Stimulated activated naive CD8-positive, alpha-beta T cell treated with anti-CD3 and anti-CD28 coated beads, Interleukin-15, Interleukin-2, amounts not matched to agents 100 ng/mL and 50 ng/mL, for 24 hours (primary cell): ENCODE data around the gene ANKRA2.
A peak's percentile ranks its signal among the peaks of the same experiment; 100 is the strongest.
"Not testable (repeated sequence)": the region's sequence is repeated elsewhere in the genome, so short reads cannot be mapped to it uniquely, and the experiment has no call there.

Experiments used
- H3K27ac Mint-ChIP-seq: one replicate; pipeline ENCODE4 v1.8.0; 2021; ENCODE audit warnings: mild to moderate bottlenecking, mixed read lengths
- H3K27me3 Mint-ChIP-seq: one replicate; pipeline ENCODE4 v1.8.0; 2021; ENCODE audit warnings: mixed read lengths
- H3K36me3 Mint-ChIP-seq: one replicate; pipeline ENCODE4 v1.8.0; 2021; ENCODE audit warnings: low read depth, mixed read lengths
- H3K4me1 Mint-ChIP-seq: one replicate; pipeline ENCODE4 v1.8.0; 2021; ENCODE audit warnings: low read depth, mixed read lengths
- H3K4me3 Mint-ChIP-seq: one replicate; pipeline ENCODE4 v1.8.0; 2021; ENCODE audit warnings: mild to moderate bottlenecking, mixed read lengths
- H3K9me3 Mint-ChIP-seq: one replicate; pipeline ENCODE4 v1.8.0; 2021; ENCODE audit warnings: mixed read lengths

The ANKRA2 gene

GRCh38 chr5:73532195-73532594 lies 33.2 kb downstream of the ANKRA2 start:
- no peak overlapping the region for H3K4me3 Mint-ChIP-seq
- no peaks in the 10 kb centered on the region for H3K9me3 Mint-ChIP-seq
- no peaks in the 10 kb centered on the region for H3K4me1 Mint-ChIP-seq
- H3K36me3 Mint-ChIP-seq = no peaks in the 10 kb centered on the region
- H3K27ac Mint-ChIP-seq = no peak overlapping the region
- peaks cover 23% of the 10 kb centered on the region for H3K27me3 Mint-ChIP-seq

GRCh38 chr5:73531356-73531755 lies 34.1 kb downstream of the ANKRA2 start:
- no peak overlapping the region for H3K4me3 Mint-ChIP-seq
- H3K36me3 Mint-ChIP-seq = no peaks in the 10 kb centered on the region
- no peaks in the 10 kb centered on the region for H3K4me1 Mint-ChIP-seq
- H3K9me3 Mint-ChIP-seq = no peaks in the 10 kb centered on the region
- H3K27ac Mint-ChIP-seq = no peak overlapping the region
- H3K27me3 Mint-ChIP-seq = peaks cover 23% of the 10 kb centered on the region

- no peaks in the 10 kb centered on the region for H3K9me3 Mint-ChIP-seq
- H3K4me3 Mint-ChIP-seq = no peak overlapping the region
- peaks cover 1% of the 10 kb centered on the region for H3K4me1 Mint-ChIP-seq
- H3K27me3 Mint-ChIP-seq = peaks cover 20% of the 10 kb centered on the region
- H3K36me3 Mint-ChIP-seq = no peaks in the 10 kb centered on the region
- no peak overlapping the region for H3K27ac Mint-ChIP-seq
These were observed 36.4 kb downstream of the ANKRA2 start for GRCh38 chr5:73529081-73529480.

- Mint-ChIP-seq H3K4me1 (peaks cover 9% of the 10 kb centered on the region), H3K9me3 (no peaks in the 10 kb centered on the region), H3K36me3 (no peaks in the 10 kb centered on the region), H3K4me3 (no peak overlapping the region), H3K27ac (no peak overlapping the region), H3K27me3 (peaks cover 14% of the 10 kb centered on the region)
These were observed 37.2 kb downstream of the ANKRA2 start for GRCh38 chr5:73528248-73528647.

- Mint-ChIP-seq H3K4me3 (no peak overlapping the region), H3K9me3 (no peaks in the 10 kb centered on the region), H3K4me1 (peaks cover 10% of the 10 kb centered on the region)
These were observed 39.7 kb downstream of the ANKRA2 start for GRCh38 chr5:73525606-73526203.

GRCh38 chr5:73523861-73524260 lies 41.6 kb downstream of the ANKRA2 start:
- H3K9me3 Mint-ChIP-seq = no peaks in the 10 kb centered on the region
- H3K36me3 Mint-ChIP-seq = no peaks in the 10 kb centered on the region
- H3K4me1 Mint-ChIP-seq = peaks cover 10% of the 10 kb centered on the region
- no peak overlapping the region for H3K4me3 Mint-ChIP-seq
- no peaks in the 10 kb centered on the region for H3K27me3 Mint-ChIP-seq
- H3K27ac Mint-ChIP-seq = peak overlapping the region; percentile 6

More at GRCh38 chr5:73525606-73526203, 39.7 kb downstream of the ANKRA2 start:
- H3K27ac Mint-ChIP-seq = no peak overlapping the region
- peaks cover 3% of the 10 kb centered on the region for H3K27me3 Mint-ChIP-seq
- no peaks in the 10 kb centered on the region for H3K36me3 Mint-ChIP-seq

GRCh38 chr5:73522989-73523388 lies 42.5 kb downstream of the ANKRA2 start:
- H3K27ac Mint-ChIP-seq = peak overlapping the region; percentile 34
- H3K4me3 Mint-ChIP-seq = no peak overlapping the region
- no peaks in the 10 kb centered on the region for H3K9me3 Mint-ChIP-seq
- H3K4me1 Mint-ChIP-seq = peaks cover 10% of the 10 kb centered on the region
- no peaks in the 10 kb centered on the region for H3K36me3 Mint-ChIP-seq
- H3K27me3 Mint-ChIP-seq = no peaks in the 10 kb centered on the region

GRCh38 chr5:73519531-73520283 lies 45.7 kb downstream of the ANKRA2 start:
- no peaks in the 10 kb centered on the region for H3K27me3 Mint-ChIP-seq
- H3K4me3 Mint-ChIP-seq = peak overlapping the region; percentile 23
- H3K4me1 Mint-ChIP-seq = peaks cover 10% of the 10 kb centered on the region
- H3K9me3 Mint-ChIP-seq = no peaks in the 10 kb centered on the region
- H3K27ac Mint-ChIP-seq = no peak overlapping the region
- H3K36me3 Mint-ChIP-seq = no peaks in the 10 kb centered on the region

- H3K4me1 Mint-ChIP-seq = no peaks in the 10 kb centered on the region
- no peaks in the 10 kb centered on the region for H3K36me3 Mint-ChIP-seq
- H3K27me3 Mint-ChIP-seq = no peaks in the 10 kb centered on the region
- H3K4me3 Mint-ChIP-seq = no peak overlapping the region
- no peaks in the 10 kb centered on the region for H3K9me3 Mint-ChIP-seq
- no peak overlapping the region for H3K27ac Mint-ChIP-seq
These were observed 50.2 kb downstream of the ANKRA2 start for GRCh38 chr5:73515232-73515631.

- Mint-ChIP-seq H3K9me3 (no peaks in the 10 kb centered on the region), H3K27me3 (no peaks in the 10 kb centered on the region), H3K36me3 (no peaks in the 10 kb centered on the region), H3K27ac (no peak overlapping the region), H3K4me1 (no peaks in the 10 kb centered on the region), H3K4me3 (no peak overlapping the region)
These were observed 51.0 kb downstream of the ANKRA2 start for GRCh38 chr5:73514418-73514817.

- Mint-ChIP-seq H3K9me3 (no peaks in the 10 kb centered on the region), H3K27ac (no peak overlapping the region), H3K36me3 (no peaks in the 10 kb centered on the region), H3K4me1 (no peaks in the 10 kb centered on the region), H3K4me3 (no peak overlapping the region), H3K27me3 (no peaks in the 10 kb centered on the region)
These were observed 51.4 kb downstream of the ANKRA2 start for GRCh38 chr5:73513996-73514395.

GRCh38 chr5:73508521-73508920 lies 56.9 kb downstream of the ANKRA2 start:
- H3K4me3 Mint-ChIP-seq, H3K4me1 Mint-ChIP-seq, H3K27ac Mint-ChIP-seq, H3K27me3 Mint-ChIP-seq, H3K9me3 Mint-ChIP-seq: not testable (repeated sequence)
- H3K36me3 Mint-ChIP-seq = peaks cover 40% of the 10 kb centered on the region

GRCh38 chr5:73507062-73507461 lies 58.4 kb downstream of the ANKRA2 start:
- H3K36me3 Mint-ChIP-seq = peaks cover 55% of the 10 kb centered on the region
- H3K4me3 Mint-ChIP-seq = no peak overlapping the region
- no peaks in the 10 kb centered on the region for H3K27me3 Mint-ChIP-seq
- H3K9me3 Mint-ChIP-seq = no peaks in the 10 kb centered on the region
- no peak overlapping the region for H3K27ac Mint-ChIP-seq
- H3K4me1 Mint-ChIP-seq = peaks cover 14% of the 10 kb centered on the region

GRCh38 chr5:73506459-73506955 lies 58.9 kb downstream of the ANKRA2 start:
- H3K4me1 Mint-ChIP-seq = peaks cover 16% of the 10 kb centered on the region
- peaks cover 57% of the 10 kb centered on the region for H3K36me3 Mint-ChIP-seq
- H3K27ac Mint-ChIP-seq = no peak overlapping the region

More at GRCh38 chr5:73506459-73506955, 58.9 kb downstream of the ANKRA2 start:
- Mint-ChIP-seq H3K4me3 (no peak overlapping the region), H3K27me3 (no peaks in the 10 kb centered on the region), H3K9me3 (no peaks in the 10 kb centered on the region)
